Ishikawa (cell line): ENCODE results near the gene PQBP1.

ENCODE experiments used
- CEBPB ChIP-seq: IDR thresholded peaks from 2 replicates; pipeline ENCODE4 v1.6.1; 2012
- CREB1 ChIP-seq: IDR thresholded peaks from 2 replicates; pipeline ENCODE4 v1.6.1; 2012; ENCODE audit warnings: low read depth
- EGR1 ChIP-seq: IDR thresholded peaks from 2 replicates; pipeline ENCODE4 v1.6.1; 2012
- EP300 ChIP-seq: IDR thresholded peaks from 2 replicates; pipeline ENCODE4 v1.6.1; 2012; ENCODE audit warnings: borderline replicate concordance
- FOXM1 ChIP-seq: IDR thresholded peaks from 2 replicates; pipeline ENCODE4 v1.6.1; 2012; ENCODE audit warnings: low read depth, borderline replicate concordance
- NFIC ChIP-seq: IDR thresholded peaks from 2 replicates; pipeline ENCODE4 v1.6.1; 2012
- RAD21 ChIP-seq: IDR thresholded peaks from 2 replicates; pipeline ENCODE4 v1.6.1; 2012; ENCODE audit warnings: low read depth
- TAF1 ChIP-seq: IDR thresholded peaks from 2 replicates; pipeline ENCODE4 v1.6.1; 2012; ENCODE audit warnings: low read depth, mild to moderate bottlenecking
- TCF12 ChIP-seq: IDR thresholded peaks from 2 replicates; pipeline ENCODE4 v1.6.1; 2012; ENCODE audit warnings: low read depth
- TEAD4 ChIP-seq: IDR thresholded peaks from 2 replicates; pipeline ENCODE4 v1.6.1; 2012
- YY1 ChIP-seq: IDR thresholded peaks from 2 replicates; pipeline ENCODE4 v1.6.1; 2012; ENCODE audit warnings: low read depth
- ZBTB7A ChIP-seq: IDR thresholded peaks from 2 replicates; pipeline ENCODE4 v1.6.1; 2012; ENCODE audit warnings: low read depth
- TF ChIP-seq, protein P1 (sequence below): IDR thresholded peaks from 2 replicates; pipeline ENCODE4 v1.6.1; 2012; ENCODE audit warnings: low read depth, mild to moderate bottlenecking
- TF ChIP-seq, protein P2 (sequence below): IDR thresholded peaks from 2 replicates; pipeline ENCODE4 v1.6.1; 2012
- TF ChIP-seq, protein P3 (sequence below): IDR thresholded peaks from 2 replicates; pipeline ENCODE4 v1.6.1; 2012

The PQBP1 gene, protein sequence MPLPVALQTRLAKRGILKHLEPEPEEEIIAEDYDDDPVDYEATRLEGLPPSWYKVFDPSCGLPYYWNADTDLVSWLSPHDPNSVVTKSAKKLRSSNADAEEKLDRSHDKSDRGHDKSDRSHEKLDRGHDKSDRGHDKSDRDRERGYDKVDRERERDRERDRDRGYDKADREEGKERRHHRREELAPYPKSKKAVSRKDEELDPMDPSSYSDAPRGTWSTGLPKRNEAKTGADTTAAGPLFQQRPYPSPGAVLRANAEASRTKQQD

DNA sequence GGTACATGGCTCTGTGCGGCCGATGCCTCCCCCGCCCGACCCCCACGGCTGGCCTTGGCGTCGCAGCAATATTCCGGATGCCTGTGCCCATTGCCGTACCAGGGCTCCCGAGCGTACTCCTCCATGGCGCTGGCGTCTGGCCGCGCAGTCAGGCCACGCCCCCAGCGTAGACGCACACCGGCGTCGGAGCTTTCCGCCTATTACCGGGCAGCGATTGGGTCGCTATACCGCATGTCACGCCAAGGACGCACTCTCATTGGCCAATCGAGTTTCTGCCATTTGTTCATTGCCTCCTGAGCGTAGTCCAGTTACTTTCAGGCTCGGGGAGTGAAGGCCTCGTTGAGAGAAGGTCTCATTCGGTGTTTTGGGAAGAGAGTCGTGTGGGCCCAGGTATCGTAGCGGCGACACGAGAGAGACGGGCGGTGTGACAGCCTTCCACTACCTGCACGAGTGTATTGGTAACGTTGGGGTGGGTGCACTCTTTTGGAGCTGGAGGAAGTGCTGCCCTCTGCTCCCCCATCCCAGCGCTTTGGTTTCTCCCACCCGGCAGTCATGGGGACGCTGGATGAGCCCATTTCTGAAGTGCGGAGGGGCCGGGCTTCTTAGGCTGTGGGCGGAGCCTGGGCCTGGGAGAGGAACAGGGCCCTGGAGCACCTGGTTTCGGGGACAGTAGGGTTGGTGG, at the start of gene PQBP1, which contains the start of gene TIMM17B:
Gene PQBP1 (plus strand): TSS at position 306 of the 682 bp plus-strand sequence. CDS start 580 bp downstream, outside the sequence.
Gene TIMM17B (minus strand): TSS at position 144 of the 682 bp plus-strand sequence. CDS start 19 bp downstream, at position 125.
- no peak for TF ChIP-seq CEBPB
- TF ChIP-seq YY1 = peak; percentile 79; the same call in 1 of the 2 replicates
- no peak for TF ChIP-seq TCF12
- TF ChIP-seq TAF1 = peak; percentile 59
- TF ChIP-seq CREB1 = no peak
- no peak for TF ChIP-seq TEAD4
- TF ChIP-seq NFIC = no peak

DNA sequence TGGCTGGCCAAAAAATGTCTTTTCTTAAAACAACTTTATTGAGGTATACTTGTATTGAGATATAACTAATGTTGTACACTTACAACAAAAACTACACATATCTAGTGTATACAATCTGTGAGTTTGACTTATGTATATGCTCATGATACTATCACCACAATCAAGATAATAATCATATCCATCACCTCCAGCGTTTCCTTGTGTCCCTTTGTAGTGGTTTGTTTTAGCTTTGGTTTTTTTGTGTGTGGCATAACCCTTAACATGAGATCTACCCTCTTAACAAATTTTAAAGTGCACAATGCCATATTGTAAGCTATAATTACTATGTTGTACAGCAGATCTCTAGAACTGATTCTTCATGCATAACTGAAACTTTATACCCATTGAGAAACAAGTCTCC, 48.9 kb upstream of the PQBP1 start:
- TF ChIP-seq TEAD4 (no peak), EGR1 (no peak), TAF1 (no peak)

DNA sequence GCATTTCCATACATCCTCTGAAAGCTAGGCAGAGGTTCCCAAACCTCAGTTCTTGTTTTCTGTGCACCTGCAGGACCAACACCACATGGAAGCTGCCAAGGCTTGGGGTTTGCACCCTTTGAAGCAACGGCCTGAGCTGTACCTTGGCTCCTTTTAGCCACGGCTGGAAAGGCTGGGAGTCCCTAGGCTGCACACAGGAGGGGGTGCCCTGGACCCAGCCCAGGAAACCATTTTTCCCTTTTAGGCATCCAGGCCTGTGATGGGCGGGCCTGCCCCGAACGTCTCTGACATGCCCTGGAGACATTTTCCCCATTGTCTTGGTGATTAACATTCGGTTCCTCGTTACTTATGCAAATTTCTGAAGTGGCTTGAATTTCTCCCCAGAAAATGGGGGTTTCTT, 44.9 kb upstream of the PQBP1 start:
- TF ChIP-seq, protein P1, sequence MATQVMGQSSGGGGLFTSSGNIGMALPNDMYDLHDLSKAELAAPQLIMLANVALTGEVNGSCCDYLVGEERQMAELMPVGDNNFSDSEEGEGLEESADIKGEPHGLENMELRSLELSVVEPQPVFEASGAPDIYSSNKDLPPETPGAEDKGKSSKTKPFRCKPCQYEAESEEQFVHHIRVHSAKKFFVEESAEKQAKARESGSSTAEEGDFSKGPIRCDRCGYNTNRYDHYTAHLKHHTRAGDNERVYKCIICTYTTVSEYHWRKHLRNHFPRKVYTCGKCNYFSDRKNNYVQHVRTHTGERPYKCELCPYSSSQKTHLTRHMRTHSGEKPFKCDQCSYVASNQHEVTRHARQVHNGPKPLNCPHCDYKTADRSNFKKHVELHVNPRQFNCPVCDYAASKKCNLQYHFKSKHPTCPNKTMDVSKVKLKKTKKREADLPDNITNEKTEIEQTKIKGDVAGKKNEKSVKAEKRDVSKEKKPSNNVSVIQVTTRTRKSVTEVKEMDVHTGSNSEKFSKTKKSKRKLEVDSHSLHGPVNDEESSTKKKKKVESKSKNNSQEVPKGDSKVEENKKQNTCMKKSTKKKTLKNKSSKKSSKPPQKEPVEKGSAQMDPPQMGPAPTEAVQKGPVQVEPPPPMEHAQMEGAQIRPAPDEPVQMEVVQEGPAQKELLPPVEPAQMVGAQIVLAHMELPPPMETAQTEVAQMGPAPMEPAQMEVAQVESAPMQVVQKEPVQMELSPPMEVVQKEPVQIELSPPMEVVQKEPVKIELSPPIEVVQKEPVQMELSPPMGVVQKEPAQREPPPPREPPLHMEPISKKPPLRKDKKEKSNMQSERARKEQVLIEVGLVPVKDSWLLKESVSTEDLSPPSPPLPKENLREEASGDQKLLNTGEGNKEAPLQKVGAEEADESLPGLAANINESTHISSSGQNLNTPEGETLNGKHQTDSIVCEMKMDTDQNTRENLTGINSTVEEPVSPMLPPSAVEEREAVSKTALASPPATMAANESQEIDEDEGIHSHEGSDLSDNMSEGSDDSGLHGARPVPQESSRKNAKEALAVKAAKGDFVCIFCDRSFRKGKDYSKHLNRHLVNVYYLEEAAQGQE = no peak
- TF ChIP-seq TCF12 = no peak
- TF ChIP-seq ZBTB7A = no peak
- TF ChIP-seq FOXM1 = no peak
- TF ChIP-seq RAD21 = no peak
- no peak for TF ChIP-seq YY1
- TF ChIP-seq, protein P2, sequence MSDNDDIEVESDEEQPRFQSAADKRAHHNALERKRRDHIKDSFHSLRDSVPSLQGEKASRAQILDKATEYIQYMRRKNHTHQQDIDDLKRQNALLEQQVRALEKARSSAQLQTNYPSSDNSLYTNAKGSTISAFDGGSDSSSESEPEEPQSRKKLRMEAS = no peak
- TF ChIP-seq TEAD4 = no peak
- TF ChIP-seq TAF1 = no peak
- TF ChIP-seq CREB1 = no peak
- TF ChIP-seq, protein P3, sequence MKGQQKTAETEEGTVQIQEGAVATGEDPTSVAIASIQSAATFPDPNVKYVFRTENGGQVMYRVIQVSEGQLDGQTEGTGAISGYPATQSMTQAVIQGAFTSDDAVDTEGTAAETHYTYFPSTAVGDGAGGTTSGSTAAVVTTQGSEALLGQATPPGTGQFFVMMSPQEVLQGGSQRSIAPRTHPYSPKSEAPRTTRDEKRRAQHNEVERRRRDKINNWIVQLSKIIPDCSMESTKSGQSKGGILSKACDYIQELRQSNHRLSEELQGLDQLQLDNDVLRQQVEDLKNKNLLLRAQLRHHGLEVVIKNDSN = no peak
- TF ChIP-seq NFIC = no peak
- TF ChIP-seq CEBPB = no peak
- TF ChIP-seq EP300 = no peak
- no peak for TF ChIP-seq EGR1

DNA sequence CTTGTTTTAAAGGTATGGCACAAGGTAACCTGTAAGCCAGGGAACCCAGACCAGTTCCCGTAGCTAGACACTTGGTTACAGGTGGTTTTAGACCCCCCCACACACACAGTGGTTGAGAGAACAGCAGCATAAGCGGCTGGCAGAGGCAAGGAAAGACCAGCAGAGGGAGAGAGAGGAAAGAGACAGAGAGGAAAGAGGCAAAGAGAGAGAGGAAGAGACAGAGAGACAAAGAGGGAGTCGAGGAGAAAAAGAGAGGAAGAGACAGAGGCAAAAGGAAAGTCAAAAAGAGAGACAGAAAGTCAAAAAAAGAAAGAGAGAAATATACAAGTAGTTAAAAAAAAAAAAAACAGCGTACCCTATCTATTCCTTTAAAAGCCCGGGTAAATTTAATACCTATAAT, 42.8 kb upstream of the PQBP1 start:
- TF ChIP-seq RAD21 (peak; percentile 31), FOXM1 (no peak), EGR1 (no peak), TEAD4 (no peak)

DNA sequence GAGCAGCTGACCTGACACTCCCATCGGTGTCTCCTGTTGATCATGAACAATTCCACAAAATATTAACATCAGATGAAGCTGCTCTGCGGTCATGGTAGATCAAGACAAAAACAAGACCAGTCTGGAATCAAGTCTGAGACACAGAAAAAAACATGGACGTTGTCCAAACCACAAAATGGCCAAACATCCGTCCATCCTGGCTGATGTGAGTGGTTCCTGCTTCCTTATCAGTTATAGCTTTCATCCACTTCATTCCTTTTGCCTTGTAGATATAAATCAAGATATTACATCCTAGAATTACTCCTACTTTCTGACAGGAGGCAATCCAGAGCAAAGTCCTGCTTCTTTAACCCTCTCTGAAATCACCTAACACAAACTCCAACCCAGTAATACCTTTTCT, 33.5 kb upstream of the PQBP1 start:
- TF ChIP-seq FOXM1 = no peak
- TF ChIP-seq ZBTB7A = no peak
- no peak for TF ChIP-seq CEBPB
- no peak for TF ChIP-seq EP300
- TF ChIP-seq TAF1 = no peak
- TF ChIP-seq NFIC = no peak

DNA sequence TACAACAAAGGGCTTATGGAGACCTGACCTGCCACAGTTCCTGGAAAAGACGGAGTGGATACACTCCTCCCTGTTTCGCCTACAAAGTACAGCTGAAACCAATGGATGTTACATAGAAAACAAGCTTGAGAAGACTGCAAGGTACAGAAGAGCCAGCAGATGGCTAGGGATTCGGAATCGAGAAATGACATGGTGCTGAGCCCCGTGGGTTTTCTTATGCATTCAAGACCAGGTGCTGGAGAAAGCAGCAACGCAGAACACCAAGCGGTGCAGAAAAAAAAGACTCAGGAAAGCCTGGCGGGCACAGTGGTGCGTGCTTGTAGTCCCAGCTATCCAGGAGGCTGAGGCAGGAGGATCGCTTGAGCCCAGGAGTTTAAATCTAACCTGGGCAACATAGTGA, 14.0 kb upstream of the PQBP1 start:
- TF ChIP-seq, protein P3 = no peak
- TF ChIP-seq CREB1 = no peak
- TF ChIP-seq NFIC = no peak
- TF ChIP-seq TCF12 = no peak
- no peak for TF ChIP-seq RAD21
- TF ChIP-seq, protein P1 = no peak
